ENCODE measurements around the gene KCNJ4.

GRCh38 chr22:38433871-38434270 lies 21.1 kb downstream of the KCNJ4 start:
- TF ChIP-seq CTCF (conservative IDR thresholded peaks at IDR 0.05; ENCODE audit: low read length) (no peak), EZH2phosphoT487 (IDR thresholded peaks at IDR 0.05; ENCODE audit: borderline replicate concordance) (no peak)
